Mesodermal cell (in vitro differentiated cells): ENCODE data around the gene GC.
"Not testable (repeated sequence)": the region's sequence is repeated elsewhere in the genome, so short reads cannot be mapped to it uniquely, and the experiment has no call there.

ENCODE experiments used
- H3K27ac ChIP-seq: 2 replicates; pipeline ENCODE4 v1.7.0; 2013; ENCODE audit warnings: mild to moderate bottlenecking, low read depth, low read length, moderate library complexity; ENCODE audit not compliant: severe bottlenecking
- H3K36me3 ChIP-seq: 2 replicates; pipeline ENCODE4 v1.7.1; 2013; ENCODE audit warnings: mild to moderate bottlenecking, low read length, moderate library complexity; ENCODE audit not compliant: control insufficient read depth, insufficient read depth
- H3K4me1 ChIP-seq: one replicate; pipeline ENCODE4 v1.7.1; 2013; ENCODE audit warnings: mild to moderate bottlenecking, low read length; ENCODE audit not compliant: insufficient read depth, control insufficient read depth, poor library complexity, severe bottlenecking
- H3K4me3 ChIP-seq: 2 replicates; pipeline ENCODE4 v1.7.0; 2013; ENCODE audit warnings: low read length, control low read depth, mild to moderate bottlenecking; ENCODE audit not compliant: insufficient read depth, poor library complexity, severe bottlenecking; ENCODE audit errors: extremely low read depth
- H3K9me3 ChIP-seq: 2 replicates; pipeline ENCODE4 v1.7.1; 2013; ENCODE audit warnings: mild to moderate bottlenecking, low read length, moderate library complexity; ENCODE audit not compliant: control insufficient read depth
- WGBS, 2 experiments: methylation state at CpG; one replicate each; pipeline ENCODE4 v1.1.5; 2013; ENCODE audit warnings: missing lambda C conversion rate in 2 of 2; ENCODE audit not compliant: insufficient coverage in 2 of 2; 5-methylcytosine and 5-hydroxymethylcytosine counted together

GC gene

GRCh38 chr4:71768123-71768522 lies 15.8 kb downstream of the GC start:
- H3K4me1 ChIP-seq, result no peaks in the 10 kb centered on the region
- H3K4me3 ChIP-seq, result no peak overlapping the region
- WGBS, 2 experiments, result 82 to 95% methylated on average over 2 to 6 of the region's 7 CpGs
- no peaks in the 10 kb centered on the region for H3K9me3 ChIP-seq
- H3K27ac ChIP-seq, result no peak overlapping the region
- H3K36me3 ChIP-seq, result no peaks in the 10 kb centered on the region

GRCh38 chr4:71765821-71766383 lies 18.0 kb downstream of the GC start:
- Histone ChIP-seq H3K36me3 (no peaks in the 10 kb centered on the region), H3K4me3 (no peak overlapping the region), H3K4me1 (no peaks in the 10 kb centered on the region), H3K27ac (no peak overlapping the region), H3K9me3 (no peaks in the 10 kb centered on the region)
- no CpG with 5 or more reads among the region's 2 CpGs for WGBS, 2 experiments

GRCh38 chr4:71765350-71765749 lies 18.5 kb downstream of the GC start:
- Histone ChIP-seq H3K36me3 (no peaks in the 10 kb centered on the region), H3K4me3 (no peak overlapping the region), H3K4me1 (no peaks in the 10 kb centered on the region), H3K9me3 (no peaks in the 10 kb centered on the region), H3K27ac (no peak overlapping the region)
- 67 to 80% methylated on average over 1 to 3 of the region's 4 CpGs for WGBS, 2 experiments

GRCh38 chr4:71752383-71753042 lies 31.4 kb downstream of the GC start:
- Histone ChIP-seq H3K4me1 (no peaks in the 10 kb centered on the region), H3K36me3 (no peaks in the 10 kb centered on the region), H3K4me3 (no peak overlapping the region), H3K27ac (no peak overlapping the region), H3K9me3 (no peaks in the 10 kb centered on the region)
- WGBS, 2 experiments, result 57 to 75% methylated on average over 1 of the region's 5 CpGs

- no peaks in the 10 kb centered on the region for H3K4me1 ChIP-seq
- no peaks in the 10 kb centered on the region for H3K36me3 ChIP-seq
- H3K27ac ChIP-seq, result no peak overlapping the region
- WGBS, 2 experiments, result 92 to 100% methylated on average over 1 to 2 of the region's 4 CpGs
- no peaks in the 10 kb centered on the region for H3K9me3 ChIP-seq
- H3K4me3 ChIP-seq, result no peak overlapping the region
Measured at GRCh38 chr4:71749008-71749594, 34.8 kb downstream of the GC start.

- no peaks in the 10 kb centered on the region for H3K9me3 ChIP-seq
- no peaks in the 10 kb centered on the region for H3K36me3 ChIP-seq
- H3K4me3 ChIP-seq, result no peak overlapping the region
- no peaks in the 10 kb centered on the region for H3K4me1 ChIP-seq
- no peak overlapping the region for H3K27ac ChIP-seq
- WGBS, 2 experiments, result 90 to 100% methylated on average over 1 to 3 of the region's 3 CpGs
Measured at GRCh38 chr4:71746379-71746778, 37.5 kb downstream of the GC start.

GRCh38 chr4:71738782-71739181 lies 45.1 kb downstream of the GC start:
- H3K4me3 ChIP-seq, H3K4me1 ChIP-seq, H3K9me3 ChIP-seq, H3K27ac ChIP-seq, H3K36me3 ChIP-seq: not testable (repeated sequence)
- 80% methylated on average over 1 of the region's 2 CpGs; no CpG with 5 or more reads in 1 of the 2 experiments for WGBS, 2 experiments

GRCh38 chr4:71732706-71733105 lies 51.2 kb downstream of the GC start:
- no peak overlapping the region for H3K4me3 ChIP-seq
- H3K9me3 ChIP-seq, result no peaks in the 10 kb centered on the region
- H3K36me3 ChIP-seq, result no peaks in the 10 kb centered on the region
- H3K27ac ChIP-seq, result no peak overlapping the region
- no peaks in the 10 kb centered on the region for H3K4me1 ChIP-seq
- WGBS, 2 experiments, result 100% methylated on average over 2 of the region's 2 CpGs; no CpG with 5 or more reads in 1 of the 2 experiments

- Histone ChIP-seq H3K4me1 (no peaks in the 10 kb centered on the region), H3K9me3 (no peaks in the 10 kb centered on the region), H3K4me3 (no peak overlapping the region), H3K36me3 (no peaks in the 10 kb centered on the region), H3K27ac (no peak overlapping the region)
- 89 to 100% methylated on average over 1 of the region's 1 CpG for WGBS, 2 experiments
Measured at GRCh38 chr4:71732066-71732465, 51.8 kb downstream of the GC start.

GRCh38 chr4:71729856-71730255 lies 54.0 kb downstream of the GC start:
- Histone ChIP-seq H3K36me3 (no peaks in the 10 kb centered on the region), H3K4me1 (no peaks in the 10 kb centered on the region)
- no CpG with 5 or more reads among the region's 2 CpGs for WGBS, 2 experiments

GRCh38 chr4:71713611-71714203 lies 70.2 kb downstream of the GC start:
- H3K4me3 ChIP-seq, result no peak overlapping the region
- H3K9me3 ChIP-seq, result no peaks in the 10 kb centered on the region
- WGBS, 2 experiments, result 20% methylated on average over 1 of the region's 1 CpG; no CpG with 5 or more reads in 1 of the 2 experiments
- peaks cover 9% of the 10 kb centered on the region for H3K4me1 ChIP-seq
- H3K27ac ChIP-seq, result no peak overlapping the region
- no peaks in the 10 kb centered on the region for H3K36me3 ChIP-seq

More at GRCh38 chr4:71729856-71730255, 54.0 kb downstream of the GC start:
- Histone ChIP-seq H3K27ac (no peak overlapping the region), H3K9me3 (no peaks in the 10 kb centered on the region), H3K4me3 (no peak overlapping the region)
